BJ (cell line): ENCODE data around the gene RARRES2. TPM values are rescaled to one million over a fixed set of nuclear protein-coding genes. Genes with fewer than 3 reads are reported as not detected.

Experiments used
- CTCF ChIA-PET: fragments of 350-600 bp; formaldehyde crosslinking; extraction: SDS; loops from one replicate; lab custom pipeline; 2021; ENCODE audit warnings: antibody characterized with exemption, inconsistent platforms; lab: Yijun Ruan, JAX
- POLR2A ChIA-PET: fragments of 300-600 bp; sonication (Branson Sonifier 250); formaldehyde crosslinking; extraction: SDS; loops from one replicate; lab custom pipeline; 2021; ENCODE audit warnings: antibody characterized with exemption; lab: Charles Lee
- DNase-seq: peaks from one replicate; pipeline ENCODE4 v3.0.0-alpha.2; 2011; ENCODE audit warnings: low read depth
- H3K27me3 ChIP-seq: 2 replicates; pipeline ENCODE4 v1.6.0; 2011; ENCODE audit warnings: low read length; ENCODE audit not compliant: control insufficient read depth, insufficient read depth
- H3K36me3 ChIP-seq: 2 replicates; pipeline ENCODE4 v1.5.1; 2011; ENCODE audit warnings: low read length; ENCODE audit not compliant: control insufficient read depth, insufficient read depth
- H3K4me3 ChIP-seq: 2 replicates; pipeline ENCODE4 v1.5.1; 2011; ENCODE audit warnings: low read depth, mild to moderate bottlenecking, control low read depth, low read length
- polyA plus RNA-seq: library from polyadenylated mRNA; depleted of rRNA; stranded (reverse); fragments of >200 nt; gene quantifications from 2 replicates; pipeline ENCODE4 v1.2.3, GENCODE V29; 2011
- TF ChIP-seq, protein P1 (sequence below): IDR thresholded peaks from 2 replicates; pipeline ENCODE4 v1.5.1; 2011; ENCODE audit warnings: low read depth, mild to moderate bottlenecking, control low read depth, inconsistent platforms, low read length, moderate library complexity; ENCODE audit not compliant: insufficient read depth

Gene RARRES2
- polyA plus RNA-seq, 1 experiment: 6.3 TPM

DNA sequence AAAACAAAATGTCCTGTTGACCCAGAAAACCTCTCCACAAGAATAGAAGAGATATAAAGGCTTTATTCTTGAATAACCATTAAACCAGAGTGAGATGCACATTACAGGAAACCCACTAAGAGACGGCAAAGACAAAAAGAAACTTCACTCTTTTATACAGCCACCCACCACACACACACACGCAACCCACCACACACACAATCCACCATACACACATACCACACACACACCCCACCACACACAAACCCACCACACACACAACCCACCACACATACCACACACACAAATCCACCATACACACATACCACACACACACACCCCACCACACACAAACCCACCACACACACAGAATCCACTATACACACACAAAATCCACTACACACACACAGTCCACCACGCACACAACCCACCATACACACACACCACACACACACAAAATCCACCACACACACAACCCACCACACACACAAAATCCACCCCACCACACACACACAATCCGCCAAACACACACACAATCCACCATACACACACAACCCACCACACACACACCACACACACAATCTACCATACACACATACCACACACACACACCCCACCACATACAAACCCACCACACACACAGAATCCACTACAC, 17.7 kb upstream of the RARRES2 start:
- POLR2A ChIA-PET: no interaction called here
- CTCF ChIA-PET: interaction anchor here (0.7 to 4.4 kb wide), 4 partner anchors 7 to 30 kb away, joined by 3 to 25 read pairs (median 6); no protein-coding TSS in a partner anchor

GRCh38 chr7:150358433-150358832, 17.0 kb upstream of the RARRES2 start:
- CTCF ChIA-PET: interaction anchor here (0.7 to 4.4 kb wide), 7 partner anchors 8 to 63 kb away, joined by 3 to 25 read pairs (median 4); a partner anchor contains a TSS
- Histone ChIP-seq H3K27me3 (no peaks in the 10 kb centered on the region; the same call in 1 of the 2 replicates), H3K4me3 (no peak overlapping the region), H3K36me3 (no peaks in the 10 kb centered on the region)
- TF ChIP-seq, protein P1, sequence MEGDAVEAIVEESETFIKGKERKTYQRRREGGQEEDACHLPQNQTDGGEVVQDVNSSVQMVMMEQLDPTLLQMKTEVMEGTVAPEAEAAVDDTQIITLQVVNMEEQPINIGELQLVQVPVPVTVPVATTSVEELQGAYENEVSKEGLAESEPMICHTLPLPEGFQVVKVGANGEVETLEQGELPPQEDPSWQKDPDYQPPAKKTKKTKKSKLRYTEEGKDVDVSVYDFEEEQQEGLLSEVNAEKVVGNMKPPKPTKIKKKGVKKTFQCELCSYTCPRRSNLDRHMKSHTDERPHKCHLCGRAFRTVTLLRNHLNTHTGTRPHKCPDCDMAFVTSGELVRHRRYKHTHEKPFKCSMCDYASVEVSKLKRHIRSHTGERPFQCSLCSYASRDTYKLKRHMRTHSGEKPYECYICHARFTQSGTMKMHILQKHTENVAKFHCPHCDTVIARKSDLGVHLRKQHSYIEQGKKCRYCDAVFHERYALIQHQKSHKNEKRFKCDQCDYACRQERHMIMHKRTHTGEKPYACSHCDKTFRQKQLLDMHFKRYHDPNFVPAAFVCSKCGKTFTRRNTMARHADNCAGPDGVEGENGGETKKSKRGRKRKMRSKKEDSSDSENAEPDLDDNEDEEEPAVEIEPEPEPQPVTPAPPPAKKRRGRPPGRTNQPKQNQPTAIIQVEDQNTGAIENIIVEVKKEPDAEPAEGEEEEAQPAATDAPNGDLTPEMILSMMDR: no peak
- POLR2A ChIA-PET: no interaction called here
- no peak for DNase-seq

More for the DNA sequence above, 17.7 kb upstream of the RARRES2 start:
- Histone ChIP-seq H3K27me3 (no peaks in the 10 kb centered on the region; the same call in 1 of the 2 replicates), H3K36me3 (no peaks in the 10 kb centered on the region), H3K4me3 (no peak overlapping the region)
- DNase-seq: no peak
- TF ChIP-seq, protein P1: no peak

GRCh38 chr7:150357771-150358427, 16.5 kb upstream of the RARRES2 start:
- POLR2A ChIA-PET: no interaction called here
- Histone ChIP-seq H3K36me3 (no peaks in the 10 kb centered on the region), H3K4me3 (no peak overlapping the region), H3K27me3 (no peaks in the 10 kb centered on the region; the same call in 1 of the 2 replicates)
- CTCF ChIA-PET: interaction anchor here (0.8 to 4.4 kb wide), 7 partner anchors 8 to 64 kb away, joined by 3 to 25 read pairs (median 4); a partner anchor contains a TSS
- no peak for DNase-seq
- TF ChIP-seq, protein P1: no peak

DNA sequence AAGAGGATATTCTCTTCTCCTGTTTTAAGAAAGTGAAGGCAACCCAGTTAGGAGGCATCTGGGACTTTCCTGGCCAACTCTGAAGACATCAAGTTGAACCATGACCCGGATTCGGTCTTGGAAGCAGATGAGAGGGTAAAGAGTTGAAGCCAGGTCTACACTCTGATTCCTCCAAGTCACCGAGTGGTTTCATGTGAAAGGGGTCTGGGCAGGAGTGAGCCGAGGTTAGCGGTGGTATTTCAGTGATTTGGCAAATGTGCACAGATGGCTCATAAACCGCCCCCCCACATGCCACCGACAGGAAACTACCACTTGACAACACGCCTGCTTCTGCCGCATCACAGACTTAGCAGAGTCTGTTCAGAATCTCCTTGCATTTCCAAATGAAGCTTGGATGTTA, 15.8 kb upstream of the RARRES2 start:
- POLR2A ChIA-PET: no interaction called here
- H3K36me3 ChIP-seq: no peaks in the 10 kb centered on the region
- H3K4me3 ChIP-seq: no peak overlapping the region
- DNase-seq: no peak
- no peaks in the 10 kb centered on the region; the same call in 1 of the 2 replicates for H3K27me3 ChIP-seq
- TF ChIP-seq, protein P1: no peak
- CTCF ChIA-PET: interaction anchor here (0.7 to 4.4 kb wide), 7 partner anchors 9 to 64 kb away, joined by 3 to 27 read pairs (median 4); partner anchors contain the start of gene REPIN1
